Fibroblast of the aortic adventitia (primary cell): Measurements from ENCODE around the gene POLR3G. TPM values are rescaled to one million over a fixed set of nuclear protein-coding genes. Genes with fewer than 3 reads are reported as not detected.
A peak's percentile ranks its signal among the peaks of the same experiment; 100 is the strongest.

Experiments
- DNase-seq: peaks from one replicate; pipeline ENCODE4 v3.0.0-alpha.2; 2010; ENCODE audit warnings: low read depth
- H3K4me3 ChIP-seq: 2 replicates; pipeline ENCODE4 v1.5.1; 2011; ENCODE audit warnings: low read depth, mild to moderate bottlenecking, control low read depth, low read length, moderate library complexity
- CTCF ChIP-seq: IDR thresholded peaks from 2 replicates; pipeline ENCODE4 v1.5.1; 2011; ENCODE audit warnings: mild to moderate bottlenecking, low read length, control low read depth, inconsistent platforms; ENCODE audit not compliant: insufficient read depth
- total RNA-seq: library from RNA; depleted of rRNA; stranded (reverse); fragments of >200 nt; gene quantifications from 2 replicates; pipeline ENCODE4 v1.2.3, GENCODE V29; 2012; ENCODE audit warnings: low replicate concordance

POLR3G gene
- total RNA-seq: 6.7 and 20.6 TPM in 2 replicates

- DNase-seq: peak; percentile 88
- H3K4me3 ChIP-seq: peak within 1 kb of the TSS; percentile 92
- TF ChIP-seq CTCF: peak; percentile 73
Measured at GRCh38 chr5:90474235-90475107, at the start of gene POLR3G, which contains the start of gene MBLAC2. Gene POLR3G (plus strand): TSS chr5:90474864. CDS start chr5:90485568, 10,704 bp downstream. Gene MBLAC2 (minus strand): TSS chr5:90474771. CDS start chr5:90474292, 479 bp downstream.

DNA sequence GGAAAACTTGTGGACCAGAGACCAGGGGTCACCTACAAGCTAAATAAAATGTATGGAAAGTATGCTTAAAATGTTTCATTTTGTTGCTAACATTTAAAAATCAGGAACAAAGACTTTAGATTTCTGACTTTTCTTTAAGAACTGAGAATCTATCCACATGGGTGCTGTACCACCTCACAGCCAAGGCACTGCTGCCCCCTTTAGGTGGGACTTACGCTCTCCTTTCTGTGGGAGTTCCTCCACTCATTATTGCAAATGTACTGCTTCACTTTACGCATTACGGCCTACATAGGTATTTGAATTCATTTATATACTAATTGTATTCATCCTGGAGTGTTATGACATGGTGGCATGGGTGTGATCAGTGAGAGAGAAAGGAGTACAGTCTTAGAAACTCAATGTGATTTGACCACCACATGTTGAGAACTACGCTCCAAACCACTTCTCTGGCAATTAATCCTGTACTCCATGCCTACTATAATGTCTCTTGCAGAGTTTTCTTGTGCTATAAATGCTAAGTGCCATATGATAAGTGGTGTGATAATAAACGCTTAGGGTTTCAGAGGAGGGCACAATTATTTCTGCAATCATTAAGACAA lies 40.4 kb upstream of the POLR3G start:
- peak; percentile 61 for DNase-seq
- peak; percentile 83 for TF ChIP-seq CTCF
- no peak overlapping the region for H3K4me3 ChIP-seq

- no peak overlapping the region for H3K4me3 ChIP-seq
- DNase-seq: no peak
- TF ChIP-seq CTCF: no peak
Measured at GRCh38 chr5:90437663-90438062, 37.0 kb upstream of the POLR3G start.

DNA sequence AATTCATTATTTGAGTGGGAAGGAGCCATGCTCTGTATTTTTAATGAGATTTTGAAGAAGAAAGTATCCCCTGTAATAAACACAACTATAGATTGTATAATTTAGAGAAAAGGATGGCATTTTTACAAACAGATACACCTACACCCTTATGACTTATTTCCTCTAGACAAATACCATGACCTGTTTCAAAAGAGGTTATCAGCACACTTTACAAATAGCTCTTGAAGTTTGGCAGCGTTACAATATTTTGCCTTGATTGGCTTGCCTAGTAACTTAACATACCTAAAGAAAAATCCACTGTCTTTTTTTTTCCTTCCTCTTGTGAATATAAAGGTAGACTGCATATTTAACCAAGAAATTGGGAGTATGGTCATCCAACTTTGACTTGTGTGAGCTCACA lies 36.6 kb upstream of the POLR3G start:
- TF ChIP-seq CTCF: no peak
- peak; percentile 36 for DNase-seq
- H3K4me3 ChIP-seq: no peak overlapping the region

DNA sequence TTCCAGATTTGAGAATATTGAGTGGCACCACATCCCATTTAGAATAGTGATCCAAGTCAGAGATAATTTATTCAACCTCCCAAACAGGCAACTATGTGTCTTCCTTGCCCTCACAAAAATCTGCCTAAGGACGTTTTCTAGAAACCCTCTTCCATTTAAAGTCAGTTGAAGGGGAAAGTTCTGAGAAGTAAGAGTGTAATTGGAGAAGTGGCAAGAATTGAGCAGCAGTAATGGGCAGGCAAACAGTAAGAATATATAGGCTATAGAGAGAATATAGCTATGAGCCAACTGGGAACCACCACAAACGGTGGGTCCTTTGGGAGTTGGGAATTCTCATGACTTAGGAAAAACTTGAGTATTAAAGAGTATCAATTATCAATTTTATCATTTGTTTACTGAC lies 34.0 kb upstream of the POLR3G start:
- no peak for DNase-seq
- no peak for TF ChIP-seq CTCF
- no peak overlapping the region for H3K4me3 ChIP-seq

- TF ChIP-seq CTCF: no peak
- DNase-seq: peak; percentile 77
Measured at GRCh38 chr5:90446961-90447360, 27.7 kb upstream of the POLR3G start.

More at GRCh38 chr5:90446961-90447360, 27.7 kb upstream of the POLR3G start:
- H3K4me3 ChIP-seq: no peak overlapping the region
